HG02571 (cell line): ENCODE measurements around the gene IARS2.
A peak's percentile ranks its signal among the peaks of the same experiment; 100 is the strongest.
"Not testable (repeated sequence)": the region's sequence is repeated elsewhere in the genome, so short reads cannot be mapped to it uniquely, and the experiment has no call there.

Experiments
- ATAC-seq: cut with Tn5 transposase; IDR thresholded peaks from one replicate; pipeline ENCODE4 v1.9.1; 2021; ENCODE audit warnings: mild to moderate bottlenecking, moderate library complexity; ENCODE audit not compliant: unreplicated experiment

Gene IARS2

DNA sequence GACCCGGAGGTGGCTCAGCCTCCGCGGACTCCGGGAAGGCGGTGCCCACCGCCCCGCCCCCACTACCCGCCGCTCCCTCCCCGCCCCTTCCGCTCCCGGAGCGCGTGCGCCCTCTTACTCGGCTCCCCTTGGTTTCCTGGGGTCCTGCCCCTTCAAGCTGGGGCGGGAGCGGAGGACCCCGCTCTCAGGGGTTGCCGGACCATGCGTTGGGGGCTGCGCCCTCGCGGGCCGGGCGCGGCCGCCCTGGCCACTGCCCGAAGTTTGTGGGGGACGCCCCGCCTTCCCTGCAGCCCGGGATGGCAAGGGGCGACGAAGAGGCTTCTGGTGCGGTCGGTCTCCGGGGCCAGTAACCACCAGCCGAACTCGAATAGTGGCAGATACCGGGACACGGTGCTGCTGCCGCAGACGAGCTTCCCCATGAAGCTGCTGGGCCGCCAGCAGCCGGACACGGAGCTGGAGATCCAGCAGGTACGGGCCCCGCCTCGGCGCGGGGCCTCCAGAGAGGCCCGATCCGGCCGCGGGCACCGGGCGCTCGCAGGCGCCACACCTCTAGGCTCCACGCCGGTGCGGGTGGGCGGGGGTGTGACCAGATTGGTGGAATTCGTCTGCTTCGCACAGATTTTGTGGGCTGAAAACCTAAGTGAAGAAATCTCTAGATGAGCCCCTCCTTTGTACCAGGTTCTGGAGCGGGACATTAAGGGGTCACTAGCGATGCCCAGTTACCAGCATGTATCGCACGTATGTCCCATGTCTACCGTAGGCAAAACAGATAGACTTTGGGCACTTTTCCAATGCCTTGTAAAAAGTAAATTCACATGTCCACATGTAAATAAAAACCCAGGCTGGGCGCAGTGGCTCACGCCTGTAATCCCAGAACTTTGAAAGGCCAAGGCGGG lies at the start of gene IARS2:
Gene IARS2 (plus strand): TSS at position 117 of the 896 bp plus-strand sequence. CDS start 85 bp downstream, at position 202.
- peak; percentile 55 for ATAC-seq

- no peak for ATAC-seq
Observed at GRCh38 chr1:220044678-220045355, 49.1 kb upstream of the IARS2 start.

GRCh38 chr1:220045356-220046051 lies 48.4 kb upstream of the IARS2 start:
- peak; percentile 27 for ATAC-seq

DNA sequence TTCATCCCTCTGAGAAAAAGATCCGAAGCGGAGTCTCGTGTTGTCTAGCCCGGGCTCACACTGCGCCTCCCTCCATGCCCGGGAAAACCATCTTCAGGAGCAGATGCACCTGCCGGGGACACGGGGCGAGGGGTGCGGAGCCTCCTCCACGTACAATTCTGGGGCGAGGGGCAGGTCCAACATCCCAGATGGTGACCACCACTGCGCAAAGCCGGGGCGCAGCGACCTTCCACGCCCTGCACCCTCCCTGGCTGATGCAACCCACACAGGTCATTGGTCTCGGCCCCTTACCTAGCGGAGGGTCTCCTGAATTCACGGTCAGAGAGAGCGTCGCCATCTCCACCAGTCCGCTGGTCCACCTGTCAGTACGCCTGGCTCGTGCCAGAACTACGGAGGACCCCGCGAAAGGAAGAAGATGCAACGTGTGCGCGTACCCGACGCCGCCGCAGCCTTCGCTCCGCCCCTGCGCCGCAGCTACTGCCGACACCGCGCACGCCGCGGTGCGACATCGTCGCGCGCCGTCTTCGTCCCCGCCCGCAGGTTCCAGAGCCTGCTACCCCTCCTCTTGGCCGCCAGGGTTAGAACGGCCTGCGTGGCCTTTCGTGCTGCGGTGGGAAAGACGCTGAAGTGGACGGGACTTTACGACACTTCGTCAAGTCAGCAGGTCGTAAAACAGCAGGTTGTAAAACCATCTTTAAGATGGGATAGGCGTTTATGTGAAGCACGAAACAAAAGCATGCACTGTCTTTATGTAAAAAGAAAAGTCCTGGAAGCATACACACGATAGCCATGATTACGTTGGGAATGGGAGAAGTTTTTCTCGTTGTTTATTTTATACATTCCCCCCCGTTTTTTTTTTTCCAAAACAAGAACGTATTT lies 47.6 kb upstream of the IARS2 start, which contains the start of gene EPRS1:
Gene EPRS1 (minus strand): TSS at position 454 of the 879 bp plus-strand sequence. CDS start 117 bp downstream, at position 337.
- ATAC-seq: peak; percentile 96

DNA sequence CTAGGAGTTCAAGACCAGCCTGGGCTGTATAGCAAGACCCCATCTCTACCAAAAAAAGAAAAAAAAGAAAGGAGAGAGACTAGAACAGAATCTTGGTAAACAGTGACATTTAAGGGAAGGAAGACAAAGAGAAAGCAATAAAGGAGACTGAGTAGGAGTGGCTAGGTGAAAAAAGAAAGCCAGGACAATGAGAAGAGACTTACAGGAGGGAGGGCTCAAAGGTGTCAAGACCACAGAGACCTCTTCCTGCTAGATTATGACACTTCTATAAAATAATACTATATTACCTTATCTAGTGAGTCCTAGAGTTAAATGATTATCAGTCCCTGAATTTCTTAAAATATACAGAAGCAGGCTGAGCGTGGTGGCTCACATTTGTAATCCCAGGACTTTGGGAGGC lies 37.6 kb upstream of the IARS2 start:
- ATAC-seq: no peak

DNA sequence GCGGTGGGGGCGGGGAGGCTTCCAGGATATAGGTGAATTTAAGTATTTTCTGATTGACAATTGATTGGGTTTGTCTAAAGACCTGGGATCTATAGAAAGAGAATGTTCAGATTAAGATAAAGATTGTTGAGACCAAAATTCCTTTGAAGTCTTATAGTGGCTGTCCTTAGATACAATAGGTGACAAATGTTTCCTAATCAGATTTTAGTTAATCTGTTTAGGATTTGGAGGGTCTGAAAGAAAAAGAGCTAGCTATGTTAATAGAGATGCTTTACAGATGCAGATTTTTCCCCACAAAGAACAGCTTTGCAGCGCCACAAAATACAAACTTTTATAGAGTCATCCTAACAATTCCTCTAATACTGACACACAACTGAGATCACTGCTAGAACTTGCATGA lies 33.1 kb upstream of the IARS2 start:
- ATAC-seq: no peak

GRCh38 chr1:220062629-220063028 lies 31.3 kb upstream of the IARS2 start:
- no peak for ATAC-seq

DNA sequence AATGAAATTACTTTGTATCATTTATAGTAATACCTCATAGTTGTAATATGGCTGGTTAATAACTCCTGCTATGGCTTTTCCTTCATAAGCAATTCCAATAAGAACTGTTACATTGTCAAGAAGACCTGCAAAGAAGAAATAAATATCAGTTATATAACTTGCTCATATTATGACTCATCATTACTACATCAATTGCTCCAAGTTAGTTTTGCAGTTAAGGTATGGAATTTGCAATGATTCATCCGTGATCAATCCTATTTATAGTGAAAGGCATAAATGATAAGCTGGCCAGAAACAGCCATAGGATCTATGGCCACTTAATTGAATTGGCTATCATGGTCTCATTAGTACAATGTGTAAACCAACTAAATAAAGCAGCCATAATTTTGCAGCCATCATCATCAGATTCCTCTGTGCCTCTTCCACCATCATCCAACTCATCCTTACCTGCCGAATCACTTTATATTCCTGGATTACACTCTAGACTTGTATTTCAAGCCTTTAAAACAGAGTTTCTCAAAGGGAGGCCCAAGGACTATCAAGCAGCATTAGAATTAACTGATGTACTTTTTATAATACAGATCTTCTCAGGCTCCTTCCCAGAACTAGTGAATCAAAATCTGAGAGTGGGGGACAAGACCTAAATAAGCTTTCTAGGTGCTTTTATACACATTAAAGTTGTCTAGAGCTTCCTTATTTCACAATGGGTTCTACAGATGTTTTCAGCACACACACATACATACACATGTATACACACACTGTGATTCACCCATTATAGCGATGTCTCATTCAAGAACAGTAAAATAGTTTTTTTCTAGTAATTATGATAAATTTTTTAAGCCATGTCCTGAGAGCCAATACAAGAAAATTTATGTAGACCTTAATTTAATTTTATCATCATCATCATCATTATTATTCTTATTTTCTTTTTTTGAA lies 26.4 kb upstream of the IARS2 start:
- ATAC-seq: no peak

DNA sequence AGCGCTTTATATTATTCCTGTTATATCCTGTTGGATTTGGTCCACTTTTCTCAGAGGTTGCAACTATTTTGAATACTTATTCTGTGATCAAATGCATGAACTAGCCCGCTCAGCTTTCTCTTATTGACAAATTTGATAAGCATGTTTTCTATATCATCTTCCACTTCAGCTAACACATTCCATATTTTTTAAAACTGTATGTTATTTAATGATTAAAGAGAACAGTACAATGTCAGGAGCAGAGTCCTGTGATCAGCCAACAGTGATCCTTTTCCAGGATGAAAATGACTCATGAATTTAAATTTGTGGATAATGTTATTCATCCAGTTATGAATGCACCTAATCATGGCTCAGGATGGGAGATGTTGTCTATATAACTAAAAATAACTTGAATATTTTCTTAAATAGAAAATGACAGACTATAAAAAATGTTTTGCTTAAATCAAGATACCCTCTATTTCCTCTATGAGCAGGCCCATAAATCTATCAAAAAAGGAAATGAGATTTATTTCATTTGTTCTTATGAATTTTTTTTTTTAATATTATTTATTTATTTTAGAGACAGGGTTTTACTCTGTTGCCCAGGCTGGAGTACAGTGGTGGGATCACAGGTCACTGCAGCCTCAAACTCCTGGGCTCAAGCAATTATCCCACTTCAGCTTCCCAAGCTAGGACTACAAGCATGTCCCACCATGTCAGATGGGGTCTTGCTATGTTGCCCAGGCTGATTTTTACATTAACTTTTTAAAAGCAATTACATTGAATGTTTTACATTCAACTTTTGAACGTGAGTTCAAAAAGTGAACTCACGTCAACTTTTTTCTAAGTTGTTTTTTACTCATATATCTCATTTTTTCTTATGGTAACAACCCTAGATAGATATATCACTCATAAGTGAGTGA lies 16.8 kb upstream of the IARS2 start:
- ATAC-seq: no peak

DNA sequence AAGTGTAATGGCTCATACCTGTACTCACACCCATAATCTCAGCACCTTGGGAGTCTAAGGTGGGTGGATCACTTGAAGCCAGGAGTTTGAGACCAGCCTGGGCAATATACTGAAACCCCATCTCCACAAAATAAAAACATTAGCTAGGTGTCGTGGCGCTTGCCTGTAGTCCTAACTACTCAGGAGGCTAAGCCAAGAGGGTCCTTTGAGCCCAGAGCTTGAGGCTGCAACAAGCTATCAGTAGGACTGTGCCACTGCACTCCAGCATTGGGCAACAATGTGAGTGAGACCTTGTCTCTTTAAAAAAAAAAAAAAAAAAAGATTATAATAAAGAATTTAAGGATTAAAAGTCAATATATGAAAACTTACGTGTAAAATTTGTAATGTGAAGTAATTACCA lies 16.0 kb upstream of the IARS2 start:
- no peak for ATAC-seq

DNA sequence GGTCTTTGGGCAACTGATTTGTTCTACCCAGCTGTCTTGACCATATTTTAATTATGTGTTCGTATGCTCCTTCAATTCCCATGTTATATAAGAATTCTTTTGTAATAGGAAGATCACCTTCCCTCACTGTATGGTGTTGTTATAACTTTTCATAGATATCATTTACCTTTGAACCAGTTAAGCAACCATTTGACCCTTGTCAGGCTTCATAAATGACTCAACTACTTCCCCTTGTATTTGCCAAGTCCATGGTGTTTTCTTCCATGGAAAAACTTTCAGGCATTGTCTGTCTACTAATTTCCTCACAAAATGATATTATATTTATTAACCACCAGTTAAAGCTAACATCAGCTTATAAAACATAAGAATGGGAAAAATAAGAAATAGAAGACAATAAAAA lies 9.5 kb upstream of the IARS2 start:
- no peak for ATAC-seq

DNA sequence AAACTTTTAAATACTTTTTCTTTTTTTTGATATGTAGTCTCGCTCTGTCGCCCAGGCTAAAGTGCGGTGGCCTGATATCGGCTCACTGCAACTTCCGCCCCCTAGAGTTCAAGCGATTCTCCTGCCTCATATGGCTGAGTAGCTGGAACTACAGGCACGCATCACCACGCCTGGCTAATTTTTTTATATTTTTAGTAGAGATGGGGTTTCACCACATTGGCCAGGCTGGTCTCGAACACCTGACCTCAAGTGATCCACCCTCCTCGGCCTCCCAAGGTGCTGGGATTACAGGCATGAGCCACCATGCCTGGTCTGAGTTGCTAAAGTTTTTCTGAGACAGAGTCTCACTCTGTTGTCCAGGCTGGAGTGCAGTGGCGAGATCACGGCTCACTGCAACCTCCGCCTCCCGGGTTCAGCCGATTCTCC lies 7.7 kb upstream of the IARS2 start:
- ATAC-seq: peak; percentile 35

- peak; percentile 47 for ATAC-seq
Observed at GRCh38 chr1:220089650-220090556, 4.0 kb upstream of the IARS2 start, which contains the start of gene BPNT1. TSS of gene BPNT1 (minus strand) at chr1:220089788. CDS start at chr1:220079846, 9,942 bp downstream.

DNA sequence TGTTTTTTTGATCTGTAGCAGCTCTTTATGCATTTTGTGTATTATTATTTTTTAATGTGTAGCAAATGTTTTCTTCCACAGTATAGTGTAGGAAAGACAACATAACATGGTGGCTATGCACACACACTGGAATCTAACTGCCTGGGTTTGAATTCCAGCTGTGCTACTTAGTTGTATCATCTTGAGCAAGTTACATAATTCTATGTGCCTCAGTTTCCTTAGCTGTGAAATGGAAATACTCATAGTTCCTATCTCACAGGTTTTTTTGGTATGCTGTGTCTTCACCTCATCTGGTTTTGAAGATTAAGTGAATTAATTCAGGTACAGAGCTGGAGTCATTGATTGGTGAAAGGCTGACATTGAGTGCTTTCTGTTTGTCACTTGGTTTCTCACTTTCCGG lies 1.2 kb upstream of the IARS2 start:
- no peak for ATAC-seq

- no peak for ATAC-seq
Observed at GRCh38 chr1:220093361-220094015, 444 bp upstream of the IARS2 start.

DNA sequence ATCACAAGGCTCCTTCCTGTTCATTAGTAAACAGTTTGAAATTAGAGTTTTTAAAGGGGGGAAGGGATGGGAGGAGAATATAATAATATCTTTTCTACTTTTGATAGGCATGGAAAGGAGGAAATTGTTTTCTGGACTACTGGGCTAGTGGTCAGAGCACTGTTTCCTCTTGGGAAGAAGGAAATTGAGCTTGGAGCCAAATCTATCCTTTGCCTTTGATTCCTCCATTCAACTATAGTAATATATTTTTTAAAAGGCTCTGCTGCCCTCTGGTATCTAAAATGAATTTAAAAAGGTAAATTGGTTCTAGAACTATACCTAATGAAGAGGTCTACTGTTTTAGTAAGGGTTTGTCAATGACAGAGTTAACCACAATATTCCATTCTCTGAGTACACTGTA lies 5.9 kb downstream of the IARS2 start:
- no peak for ATAC-seq

DNA sequence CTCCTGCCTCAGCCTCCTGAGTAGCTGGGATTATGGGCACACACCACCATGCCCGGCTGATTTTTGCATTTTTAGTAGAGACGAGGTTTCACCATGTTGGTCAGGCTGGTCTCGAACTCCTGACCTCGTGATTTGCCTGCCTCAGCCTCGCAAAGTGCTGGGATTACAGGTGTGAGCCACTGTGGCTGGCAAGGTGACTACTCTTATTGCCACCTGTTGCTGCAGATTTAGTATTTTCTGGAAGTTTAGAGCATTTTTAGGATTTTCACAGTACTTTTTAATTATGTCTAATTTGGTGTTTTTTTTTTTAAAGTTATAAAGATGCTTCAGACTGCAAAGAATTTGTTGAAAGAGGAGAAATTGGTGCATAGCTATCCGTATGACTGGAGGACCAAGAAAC lies 16.5 kb downstream of the IARS2 start:
- ATAC-seq: not testable (repeated sequence)
